GM19438 (cell line): ENCODE measurements around the gene WDHD1.
"Not testable (repeated sequence)": the region's sequence is repeated elsewhere in the genome, so short reads cannot be mapped to it uniquely, and the experiment has no call there.

Source experiments
- ATAC-seq: cut with Tn5 transposase; IDR thresholded peaks from one replicate; pipeline ENCODE4 v1.9.1; 2021; ENCODE audit warnings: low read depth; ENCODE audit not compliant: unreplicated experiment

The WDHD1 gene

DNA sequence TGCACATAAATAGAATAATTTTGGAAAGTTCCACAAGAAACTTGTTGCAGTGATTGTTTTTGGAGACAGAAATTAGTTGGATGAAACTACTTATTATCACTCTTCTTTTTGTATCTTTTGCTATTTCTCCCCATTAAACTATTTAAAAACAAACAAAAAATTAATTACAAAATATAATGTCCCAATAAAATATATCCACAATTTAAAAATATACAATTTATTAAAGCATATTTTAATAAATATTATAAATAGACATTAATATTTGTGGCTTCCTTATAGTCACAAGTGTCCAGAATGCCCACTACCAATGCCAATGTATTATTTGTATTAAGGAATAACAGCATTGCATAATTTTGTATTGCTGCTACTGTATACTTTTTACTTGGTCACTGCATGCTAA lies 71.8 kb downstream of the WDHD1 start:
- no peak for ATAC-seq

DNA sequence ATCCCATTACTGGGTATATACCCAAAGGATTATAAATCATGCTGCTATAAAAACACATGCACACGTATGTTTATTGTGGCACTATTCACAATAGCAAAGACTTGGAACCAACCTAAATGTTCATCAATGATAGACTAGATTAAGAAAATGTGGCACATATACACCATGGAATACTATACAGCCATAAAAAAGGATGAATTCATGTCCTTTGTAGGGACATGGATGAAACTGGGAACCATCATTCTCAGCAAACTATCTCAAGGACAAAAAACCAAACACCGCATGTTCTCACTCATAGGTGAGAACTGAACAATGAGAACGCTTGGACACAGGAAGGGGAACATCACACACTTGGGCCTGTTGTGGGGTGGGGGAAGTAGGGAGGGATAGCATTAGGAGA lies 73.3 kb downstream of the WDHD1 start:
- not testable (repeated sequence) for ATAC-seq

DNA sequence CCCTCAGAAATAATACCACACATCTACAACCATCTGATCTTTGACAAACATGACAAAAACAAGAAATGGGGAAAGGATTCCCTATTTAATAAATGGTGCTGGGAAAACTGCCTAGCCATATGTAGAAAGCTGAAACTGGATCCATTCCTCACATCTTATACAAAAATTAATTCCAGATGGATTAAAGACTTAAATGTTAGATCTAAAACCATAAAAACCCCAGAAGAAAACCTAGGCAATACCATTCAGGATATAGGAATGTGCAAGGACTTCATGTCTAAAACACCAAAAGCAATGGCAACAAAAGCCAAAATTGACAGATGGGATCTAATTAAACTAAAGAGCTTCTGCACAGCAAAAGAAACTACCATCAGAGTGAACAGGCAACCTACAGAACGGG lies 74.1 kb downstream of the WDHD1 start:
- ATAC-seq = not testable (repeated sequence)

DNA sequence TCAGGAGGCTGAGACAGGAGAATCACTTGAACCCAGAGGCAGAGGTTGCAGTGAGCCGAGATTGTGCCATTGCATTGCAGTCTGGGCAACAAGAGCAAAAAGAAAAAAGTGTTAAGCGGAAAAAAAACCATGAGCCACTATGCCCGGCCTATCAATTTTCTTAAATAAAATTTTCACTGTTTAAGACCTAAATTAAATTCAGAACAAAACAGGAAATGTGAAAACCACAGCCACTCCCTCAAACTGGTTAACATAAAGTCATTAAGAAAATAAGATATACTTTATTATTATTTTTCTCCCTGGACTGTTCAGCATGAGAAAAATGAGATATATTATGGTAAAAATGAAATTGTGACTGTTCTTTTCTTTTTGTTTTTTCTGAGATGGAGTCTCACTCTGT lies 79.7 kb downstream of the WDHD1 start:
- no peak for ATAC-seq

DNA sequence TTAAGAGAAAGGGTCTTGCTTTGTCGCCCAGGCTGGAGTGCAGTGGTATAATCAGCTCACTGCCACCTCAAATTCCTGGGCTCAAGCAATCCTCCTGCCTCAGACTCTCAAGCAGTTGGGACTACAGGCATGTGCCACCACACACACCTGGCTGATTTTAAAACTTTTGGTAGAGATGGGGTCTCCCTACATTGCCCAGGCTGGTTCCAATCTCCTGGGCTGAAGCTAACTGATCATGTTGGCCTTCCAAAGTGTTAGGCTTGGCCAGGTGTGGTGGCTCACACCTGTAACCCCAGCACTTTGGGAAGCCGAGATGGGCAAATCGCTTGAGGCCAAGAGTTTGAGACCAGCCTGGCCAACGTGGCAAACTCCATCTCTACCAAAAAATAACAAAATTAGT lies 80.4 kb downstream of the WDHD1 start:
- no peak for ATAC-seq

DNA sequence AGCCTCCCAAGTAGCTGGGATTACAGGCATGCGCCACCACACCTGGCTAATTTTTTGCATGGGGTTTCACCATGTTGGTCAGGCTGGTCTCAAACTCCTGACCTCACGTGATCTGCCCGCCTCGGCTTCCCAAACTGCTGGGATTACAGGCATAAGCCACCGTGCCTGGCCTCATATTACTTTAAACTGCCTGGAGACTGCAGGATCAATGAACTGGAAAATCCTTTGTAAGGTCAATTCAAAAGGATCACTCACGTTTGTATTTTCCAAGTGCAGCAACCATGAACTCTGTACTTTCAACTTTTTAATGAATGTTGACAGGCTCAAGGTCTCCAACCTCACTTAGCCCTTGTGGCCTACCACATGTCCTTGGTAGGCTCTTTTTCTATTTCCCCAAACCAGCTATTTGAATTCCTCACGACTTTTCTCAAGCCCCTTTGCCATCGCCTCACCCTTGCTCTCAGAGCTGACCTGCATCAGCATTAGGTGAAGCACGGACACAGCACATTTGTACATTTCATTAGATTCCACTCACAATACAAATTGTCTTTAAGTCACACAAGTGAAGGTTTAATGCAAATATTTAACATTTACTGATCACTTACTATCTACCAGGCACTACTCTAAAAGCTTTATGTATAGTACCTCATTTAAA lies 82.0 kb downstream of the WDHD1 start:
- ATAC-seq = no peak

DNA sequence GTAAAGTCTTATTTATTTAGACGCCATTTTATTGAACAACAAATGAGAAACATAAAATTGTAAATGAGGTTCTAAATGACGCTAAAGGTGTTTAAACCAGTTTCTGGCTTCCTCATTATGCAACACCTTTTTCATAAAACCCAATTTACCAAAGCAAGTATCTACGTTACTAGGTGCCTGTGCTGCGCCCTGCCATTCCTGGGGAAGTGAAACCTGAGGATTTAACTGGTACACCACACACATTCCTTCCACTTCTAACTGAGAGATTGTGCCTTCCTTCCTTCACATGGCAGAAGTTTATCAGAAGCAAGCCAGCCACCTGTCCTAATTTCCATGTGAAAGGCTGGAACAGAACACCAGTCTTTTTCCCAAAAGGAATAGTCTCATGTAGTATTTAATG lies 84.0 kb downstream of the WDHD1 start:
- no peak for ATAC-seq

DNA sequence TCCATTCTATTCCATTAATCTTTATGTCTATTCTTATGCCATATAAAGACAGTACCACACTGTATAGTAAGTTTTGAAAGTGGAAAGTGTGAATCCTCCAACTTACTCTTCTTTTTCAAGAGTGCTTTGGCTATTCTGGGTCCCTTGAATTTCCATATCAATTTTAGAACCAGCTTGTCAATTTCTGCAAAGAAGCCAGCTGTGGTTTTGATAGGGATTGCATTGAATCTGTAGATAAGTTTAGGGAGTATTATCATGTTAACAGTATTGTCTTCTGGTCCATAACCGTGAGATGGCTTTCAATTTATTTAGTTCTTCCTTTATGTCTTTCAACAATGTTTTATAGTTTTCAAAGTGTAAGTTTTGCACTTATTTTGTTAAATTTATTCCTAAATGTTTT lies 90.1 kb downstream of the WDHD1 start:
- ATAC-seq = no peak

DNA sequence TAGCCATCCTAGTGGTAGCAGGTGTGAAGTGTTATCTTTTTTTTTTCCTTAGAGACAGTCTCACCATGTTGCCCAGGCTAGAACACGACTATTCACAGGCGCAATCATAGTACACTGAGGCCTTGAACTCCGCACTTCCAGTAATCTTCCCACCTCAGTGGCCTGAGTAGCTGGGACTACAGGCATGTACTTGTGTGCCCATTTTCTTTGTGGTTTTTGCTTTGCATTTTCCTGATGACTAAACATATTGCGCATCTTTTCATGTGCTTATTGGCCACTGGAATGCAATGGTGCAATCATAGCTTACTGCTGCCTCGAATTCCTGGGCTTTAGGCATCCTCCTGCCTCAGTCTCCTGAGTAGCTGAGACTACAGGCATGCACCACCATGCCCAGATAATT lies 90.9 kb downstream of the WDHD1 start:
- no peak for ATAC-seq

DNA sequence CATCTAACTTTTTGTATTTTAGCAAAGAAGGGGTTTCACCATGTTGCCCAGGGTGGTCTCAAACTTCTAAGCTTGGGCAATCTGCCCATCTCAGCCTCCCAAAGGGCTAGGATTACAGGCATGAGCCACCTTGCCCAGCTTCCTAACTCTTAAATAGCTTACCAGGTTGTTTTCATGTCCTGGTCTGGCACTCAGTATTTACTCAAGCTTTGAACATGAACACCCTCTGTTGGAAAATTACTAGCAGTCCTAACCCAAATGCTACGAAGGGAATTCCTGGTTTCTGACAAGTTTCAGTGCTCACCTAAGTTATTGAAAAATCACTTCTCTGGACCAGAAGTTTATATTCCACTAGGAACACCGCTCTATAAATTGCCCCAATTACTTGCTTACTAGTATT lies 91.8 kb downstream of the WDHD1 start:
- no peak for ATAC-seq

DNA sequence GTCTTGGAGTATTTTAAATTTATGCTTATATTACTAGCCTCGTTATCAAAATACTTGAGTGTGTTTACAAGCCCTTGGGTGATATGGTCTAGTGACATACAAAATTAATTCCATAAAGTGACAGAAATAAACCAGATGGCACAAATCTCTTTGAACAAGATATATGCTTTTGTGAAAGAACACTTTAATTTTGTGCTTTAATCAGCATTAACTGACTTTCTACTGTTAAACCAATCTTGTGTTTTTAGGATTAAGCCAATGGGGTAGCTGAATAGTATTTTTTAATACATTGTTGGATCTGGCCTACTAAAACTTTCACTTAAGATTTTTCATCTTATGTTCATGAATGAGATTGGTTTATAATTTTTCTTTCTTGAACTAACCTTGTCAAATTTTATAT lies 93.9 kb downstream of the WDHD1 start:
- no peak for ATAC-seq

DNA sequence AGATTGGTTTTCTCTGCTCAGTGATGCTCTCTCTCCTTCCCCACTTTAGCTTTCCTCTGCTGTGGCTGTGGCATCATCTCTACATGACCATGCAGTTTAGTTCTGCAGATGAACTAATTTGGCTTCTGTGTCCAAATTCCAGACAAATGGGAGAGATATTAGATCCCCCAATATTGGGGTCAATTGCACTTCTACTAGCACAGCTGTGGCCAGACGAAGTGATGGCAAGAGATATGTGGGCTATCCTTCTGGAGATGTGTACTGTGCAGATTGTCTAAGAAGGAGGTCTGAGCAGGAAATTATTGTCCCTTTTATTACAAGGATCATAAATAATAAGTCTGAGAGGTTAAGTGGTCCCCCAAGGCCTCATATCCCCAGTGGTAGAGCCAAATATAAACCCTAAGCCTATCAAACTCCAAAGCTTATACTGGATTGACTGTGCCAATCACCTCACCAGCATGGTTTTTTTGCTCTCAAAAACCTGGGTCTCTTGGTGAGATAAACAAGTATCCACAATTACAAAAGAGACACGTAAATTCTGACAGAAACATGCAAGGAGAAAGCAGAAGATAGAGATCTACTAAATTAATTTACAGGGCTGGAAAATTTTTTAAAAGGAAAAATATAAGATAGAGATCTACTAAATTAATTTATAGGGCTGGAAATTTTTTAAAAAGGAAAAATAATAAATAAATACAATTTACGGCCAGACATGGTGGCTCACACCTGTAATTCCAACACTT lies 95.1 kb downstream of the WDHD1 start:
- no peak for ATAC-seq

DNA sequence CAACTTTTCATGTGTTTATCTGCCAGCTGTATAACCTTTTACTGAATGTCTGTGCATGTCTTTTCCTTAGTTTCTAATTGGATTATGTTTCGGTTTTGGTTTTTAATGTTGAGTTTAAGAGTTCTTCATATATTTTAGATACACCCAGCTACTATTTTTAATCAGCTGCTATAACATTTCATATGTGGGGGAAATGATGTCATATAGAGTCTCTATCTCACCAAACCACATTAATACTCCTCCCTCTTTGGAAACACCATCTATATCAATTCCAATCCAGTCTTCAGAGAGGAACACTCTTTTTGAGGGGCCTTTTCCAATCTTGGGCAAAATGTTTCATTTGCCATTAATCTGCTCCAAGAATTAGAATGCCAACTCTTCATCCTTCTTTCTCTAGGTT lies 95.8 kb downstream of the WDHD1 start:
- no peak for ATAC-seq

DNA sequence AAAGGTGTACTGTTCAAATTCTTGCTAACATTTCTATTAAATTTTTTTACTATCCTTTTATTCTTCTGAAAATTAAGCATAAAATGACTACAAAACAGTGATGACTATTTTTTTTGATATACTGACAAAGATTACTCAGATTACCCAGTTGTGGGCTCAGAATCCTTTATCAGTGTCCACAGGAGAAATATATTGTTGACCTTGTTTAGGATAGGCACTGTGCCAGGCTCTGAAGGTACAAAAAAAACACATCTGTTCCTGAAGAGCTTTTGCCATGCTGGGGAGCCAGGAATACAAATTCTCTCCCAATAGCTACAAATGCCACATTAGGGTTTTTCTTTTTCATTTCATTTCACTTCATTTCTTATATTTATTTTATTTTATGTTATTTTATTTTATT lies 97.3 kb downstream of the WDHD1 start:
- ATAC-seq = no peak

DNA sequence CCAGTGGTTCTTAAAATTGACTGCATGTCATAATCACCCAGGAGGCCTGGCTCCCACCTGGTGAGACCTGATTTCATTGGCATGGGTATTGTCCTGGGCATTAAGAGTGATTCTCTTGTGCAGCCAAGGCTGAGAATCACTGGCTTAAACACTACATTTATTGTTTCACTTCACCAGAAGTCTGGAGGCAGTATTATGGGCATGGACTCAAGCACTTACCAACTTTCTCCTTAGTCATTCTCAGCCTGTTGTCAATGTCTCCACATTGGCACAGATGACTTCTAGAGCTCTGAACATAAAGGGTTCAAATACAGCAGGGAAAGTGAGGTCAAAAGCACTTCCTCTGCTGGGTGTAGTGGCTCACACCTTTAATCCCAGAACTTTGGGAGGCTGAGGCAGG lies 98.7 kb downstream of the WDHD1 start:
- no peak for ATAC-seq

DNA sequence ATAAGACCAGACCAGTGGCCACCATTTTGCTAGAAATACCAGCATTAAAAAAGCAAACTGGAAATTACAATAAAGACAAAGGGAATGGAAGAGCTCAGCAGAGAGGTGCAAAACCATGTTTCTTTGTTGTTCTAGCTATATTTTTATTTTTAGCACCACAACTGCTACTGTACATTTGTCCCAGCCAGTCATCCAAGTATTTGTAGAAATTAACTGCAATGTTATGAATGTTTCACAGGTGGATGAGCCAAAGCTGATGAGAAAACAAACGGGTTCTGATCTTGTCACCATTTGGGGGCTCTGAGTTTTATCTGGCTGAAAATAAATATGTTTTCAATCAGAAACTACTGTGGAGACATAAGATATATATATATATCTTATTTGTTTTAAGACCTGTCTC lies 99.3 kb downstream of the WDHD1 start:
- ATAC-seq = no peak

DNA sequence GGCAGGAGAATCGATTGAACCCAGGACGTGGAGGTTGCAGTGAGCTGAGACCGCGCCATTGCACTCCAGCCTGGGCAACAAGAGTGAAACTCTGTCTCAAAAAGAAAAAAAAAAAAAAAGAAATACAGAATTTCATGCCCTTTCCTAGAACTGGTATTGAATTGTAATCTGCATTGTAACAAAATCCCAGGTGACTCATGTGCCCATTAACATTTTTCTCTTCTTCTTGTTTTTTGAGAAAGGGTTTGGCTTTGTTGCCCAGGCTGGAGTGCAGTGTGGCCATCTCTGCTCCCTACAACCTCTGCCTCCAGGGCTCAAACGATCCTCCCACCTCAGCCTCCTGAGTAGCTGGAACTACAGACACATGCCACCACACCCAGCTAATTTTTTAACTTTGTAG lies 100.3 kb downstream of the WDHD1 start:
- ATAC-seq = not testable (repeated sequence)

DNA sequence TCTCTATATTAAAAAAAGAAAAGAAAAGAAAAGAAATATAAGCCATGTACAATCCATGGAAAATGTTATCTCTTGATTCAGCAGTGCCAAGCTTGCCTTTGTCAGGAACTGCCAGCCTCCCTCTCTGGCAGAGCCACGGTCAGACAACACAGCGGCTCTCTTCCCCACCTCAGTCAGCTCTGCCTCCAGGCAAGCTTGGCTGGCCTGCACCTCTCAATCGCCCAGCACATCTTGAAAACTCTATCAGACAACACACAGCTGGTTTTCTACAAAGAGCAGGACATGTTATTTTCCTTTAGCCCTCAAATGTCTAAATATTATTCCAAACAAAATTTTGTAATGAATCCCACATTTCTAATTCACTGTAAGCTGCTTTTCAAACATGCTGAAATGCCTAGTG lies 104.3 kb downstream of the WDHD1 start:
- no peak for ATAC-seq

DNA sequence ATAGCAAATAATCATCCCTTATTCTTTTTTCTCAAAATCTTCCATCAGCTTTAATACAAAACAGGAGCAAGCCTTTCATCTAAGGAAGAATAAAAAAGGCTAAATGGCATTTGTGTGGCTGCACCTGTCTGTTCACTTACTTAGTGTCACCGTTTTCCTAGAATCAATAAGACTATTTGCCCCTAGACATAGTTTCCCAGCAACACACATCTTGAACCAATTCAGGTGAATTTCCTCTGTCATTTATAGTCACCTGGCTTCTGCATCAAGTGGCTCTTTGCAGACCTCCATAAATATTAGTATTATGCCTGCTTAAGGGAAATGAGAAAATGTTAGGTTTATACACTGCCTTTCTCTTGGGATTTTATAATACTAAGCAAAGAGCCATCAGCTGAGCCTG lies 106.8 kb downstream of the WDHD1 start:
- no peak for ATAC-seq

DNA sequence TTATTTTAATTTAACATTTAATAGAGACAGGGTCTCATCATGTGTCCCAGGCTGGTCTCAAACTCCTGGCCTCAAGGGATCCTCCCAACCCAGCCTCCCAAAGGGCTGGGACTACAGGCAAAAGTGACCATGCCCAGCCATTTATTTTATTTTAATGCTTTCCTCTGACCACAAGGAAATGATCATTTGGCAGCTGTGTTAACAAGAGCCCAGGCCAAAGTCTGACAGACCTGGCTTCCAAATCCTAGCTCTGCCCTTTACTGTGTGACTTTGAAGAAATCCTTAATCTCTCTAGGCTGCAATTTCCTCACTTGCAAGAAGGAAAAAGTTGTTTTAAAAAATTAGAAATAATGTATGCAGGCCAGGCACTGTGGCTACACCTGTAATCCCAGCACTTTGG lies 107.6 kb downstream of the WDHD1 start:
- no peak for ATAC-seq

DNA sequence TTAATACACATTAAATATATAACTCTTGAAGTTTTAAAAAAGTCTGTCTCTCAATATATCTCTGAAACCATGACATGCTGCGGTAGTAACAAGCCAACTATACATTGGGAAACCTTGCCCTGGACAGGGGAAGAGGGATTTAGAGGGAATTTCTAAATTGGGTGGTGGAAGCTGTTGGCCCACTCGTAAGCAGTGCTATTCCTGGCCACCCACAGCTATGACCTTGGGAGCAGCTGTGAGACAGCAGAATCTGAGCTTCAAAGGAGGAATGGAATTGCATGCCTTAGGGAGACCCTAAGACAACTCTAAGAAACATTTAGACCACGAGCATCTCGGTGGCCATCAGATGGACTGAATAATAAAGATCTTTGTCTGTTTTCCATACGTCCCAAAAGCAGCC lies 108.5 kb downstream of the WDHD1 start:
- ATAC-seq = no peak

DNA sequence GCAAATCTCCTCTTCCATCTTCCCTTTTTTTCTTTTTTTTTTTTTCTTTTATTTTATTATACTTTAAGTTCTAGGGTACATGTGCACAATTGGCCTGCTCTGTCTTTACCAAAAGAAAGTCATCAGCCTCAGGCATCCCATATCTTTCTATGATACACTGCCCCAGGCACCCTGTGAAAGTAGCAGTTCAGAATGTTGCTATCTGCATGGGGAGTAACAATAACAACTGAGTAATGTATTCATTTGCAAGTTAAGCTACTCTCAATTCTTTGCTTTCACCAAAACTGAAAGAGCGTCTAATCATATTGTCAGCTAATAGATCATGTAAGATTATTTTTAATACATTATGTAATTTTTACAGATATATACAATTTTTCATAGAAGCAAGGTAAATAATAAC lies 110.8 kb downstream of the WDHD1 start:
- no peak for ATAC-seq
